Activated CD8-positive, alpha-beta memory T cell treated with anti-CD3 and anti-CD28 coated beads for 1 hour (primary cell): ENCODE data around the gene C1QL2.
A peak's percentile ranks its signal among the peaks of the same experiment; 100 is the strongest.

Experiments
- DNase-seq, 2 donors: peaks; one replicate each; pipeline ENCODE4 v3.0.0-alpha.2; 2020; ENCODE audit warnings: low read depth in 1 of 2; ENCODE audit errors: extremely low read depth in 1 of 2

Gene C1QL2

DNA sequence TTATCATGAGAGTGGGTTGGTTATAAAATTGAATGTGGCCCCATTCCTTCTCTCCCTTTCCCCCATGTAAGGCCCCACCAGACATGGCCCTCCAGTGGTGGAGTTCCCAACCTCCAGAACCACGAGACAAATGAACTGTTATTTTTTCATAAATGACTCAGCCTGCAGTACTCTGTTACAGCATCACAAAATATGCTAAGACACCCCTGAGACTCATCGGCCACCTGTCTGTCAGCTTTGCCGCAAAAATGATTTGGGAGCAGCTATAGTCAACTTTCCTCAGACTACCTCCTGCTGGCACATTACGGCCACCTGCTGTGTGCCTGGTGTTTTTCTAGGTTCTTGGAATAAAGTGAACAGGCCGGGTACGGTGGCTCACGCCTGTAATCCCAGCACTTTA, 21.4 kb upstream of the C1QL2 start:
- DNase-seq, result no peak

GRCh38 chr2:119179202-119179601, 20.7 kb upstream of the C1QL2 start:
- no peak for DNase-seq

DNA sequence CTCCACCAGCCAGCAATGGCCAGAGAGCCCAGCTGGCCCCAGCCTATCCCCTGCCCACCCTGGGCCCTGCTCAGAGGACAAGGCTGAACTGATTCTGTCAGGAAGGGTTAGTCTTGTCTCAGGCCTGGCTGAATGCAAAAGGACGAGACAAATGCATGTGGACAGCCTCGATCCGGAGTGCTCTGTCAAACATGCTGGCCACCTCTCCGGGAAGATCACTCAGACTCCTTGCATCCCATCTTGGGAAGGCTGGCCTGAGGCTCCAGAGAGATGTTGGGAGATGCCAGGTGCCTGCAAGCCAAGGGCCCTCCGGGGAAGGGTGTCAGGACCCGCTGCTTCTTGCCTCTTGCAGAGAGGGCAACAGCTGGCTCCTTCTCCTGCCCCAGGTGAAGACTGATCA, 20.2 kb upstream of the C1QL2 start:
- no peak for DNase-seq

- no peak for DNase-seq
These were observed 19.3 kb upstream of the C1QL2 start for GRCh38 chr2:119177838-119178190.

DNA sequence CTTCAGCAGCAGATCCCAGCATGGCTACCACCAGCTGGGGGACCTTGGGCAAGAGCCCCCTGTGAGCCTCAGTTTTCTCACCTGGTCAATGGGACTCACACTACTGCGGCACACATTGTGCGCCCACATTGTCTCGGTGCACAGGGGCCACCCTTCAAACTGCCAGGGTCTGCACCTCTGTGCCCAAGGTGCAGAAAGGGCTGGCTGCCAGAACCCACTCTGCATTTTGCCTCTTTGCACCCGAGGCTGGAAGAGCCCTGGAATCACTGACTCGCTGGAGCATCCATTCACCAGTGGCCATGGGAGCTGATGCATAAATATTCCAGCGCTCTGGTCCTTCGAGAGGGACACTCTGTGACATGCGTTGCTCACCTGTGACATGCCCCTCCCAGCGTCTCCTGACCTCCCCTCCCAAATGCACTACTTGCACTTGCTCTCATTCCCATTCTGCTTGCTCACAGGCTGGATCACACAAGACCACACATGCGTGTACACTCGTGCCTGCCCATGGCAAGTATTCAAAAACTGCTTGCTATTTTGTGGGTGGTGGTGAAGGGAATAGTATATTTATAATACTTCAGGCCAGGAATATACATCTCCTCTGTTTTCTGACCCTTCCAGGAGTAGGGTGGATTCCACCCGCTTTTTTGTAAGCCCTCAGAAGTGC, 18.8 kb upstream of the C1QL2 start:
- no peak for DNase-seq

DNA sequence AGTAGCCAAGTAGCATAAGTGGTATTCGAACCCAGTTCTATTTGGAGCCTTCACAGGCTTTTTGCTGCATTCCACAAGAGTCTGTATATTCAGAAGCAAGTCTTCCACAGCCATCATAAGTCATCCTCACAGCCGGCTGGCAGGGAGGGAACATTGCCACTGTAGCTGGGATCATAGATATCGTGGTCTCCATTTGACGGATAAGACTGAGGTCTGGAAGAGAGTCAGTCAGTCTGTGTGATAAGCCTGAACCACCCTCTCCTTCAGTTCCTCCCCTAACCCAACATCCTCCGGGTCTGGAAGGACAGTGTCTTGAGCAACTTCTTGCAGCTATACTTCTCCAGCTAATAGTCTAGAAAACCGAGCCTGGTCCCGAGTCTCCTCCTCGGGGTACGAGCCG, 17.0 kb upstream of the C1QL2 start:
- no peak for DNase-seq

DNA sequence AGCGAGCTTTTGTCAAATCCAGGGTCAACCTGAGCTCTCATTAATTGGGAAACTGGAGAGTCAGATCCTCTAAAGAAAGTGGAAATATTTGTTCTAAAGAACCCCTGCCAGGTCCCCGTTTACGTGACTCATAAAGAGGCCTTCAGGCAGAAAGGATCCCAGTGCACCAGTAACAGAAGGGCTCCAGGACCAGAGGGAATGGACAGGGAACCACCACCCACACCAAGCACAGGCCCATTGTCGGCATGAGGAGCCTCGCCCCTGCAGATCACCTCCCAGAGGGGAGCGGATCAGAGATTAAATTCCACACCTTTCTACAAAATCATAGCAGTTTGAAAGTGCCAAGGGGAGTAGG, 16.4 kb upstream of the C1QL2 start:
- DNase-seq, result no peak

DNA sequence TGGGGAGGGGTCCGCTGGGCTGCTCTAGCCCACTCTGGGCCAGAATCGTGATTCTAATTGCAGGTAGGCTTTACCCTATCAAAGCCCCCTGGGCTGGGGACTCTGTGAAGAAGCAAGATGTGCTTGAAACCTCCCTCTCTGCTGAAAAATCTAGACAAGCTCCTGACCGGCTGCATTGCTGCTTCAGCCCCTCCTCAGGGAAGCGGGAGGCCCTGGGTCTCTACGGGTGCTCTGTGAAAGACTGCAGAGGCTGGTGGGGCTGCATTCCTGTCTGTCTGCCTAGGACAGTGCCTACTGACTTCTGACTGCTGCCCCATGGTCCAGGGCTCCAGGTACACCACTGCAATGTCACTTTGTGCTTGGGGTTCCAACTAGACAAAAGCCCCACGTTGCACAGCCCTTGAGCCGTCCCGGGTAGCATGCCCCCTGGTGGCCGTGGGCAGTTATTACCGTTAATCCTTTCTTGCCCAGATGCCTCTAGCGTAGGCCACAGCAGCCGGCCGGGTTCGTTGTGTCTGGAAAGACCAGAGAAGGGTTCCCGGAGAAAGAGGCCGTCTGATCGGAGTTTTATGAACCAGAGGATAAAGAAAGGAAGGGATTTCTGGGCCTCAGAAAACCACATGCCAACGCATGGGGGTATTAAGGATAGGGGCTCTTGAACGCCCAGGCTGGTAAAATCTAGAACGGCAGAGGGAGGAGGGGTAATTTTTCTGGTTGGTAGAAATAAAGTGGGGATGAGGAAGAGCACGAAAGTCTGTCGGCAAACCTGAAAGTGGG, 15.9 kb upstream of the C1QL2 start:
- peak in 1 of 2 donors; percentile 34 for DNase-seq

DNA sequence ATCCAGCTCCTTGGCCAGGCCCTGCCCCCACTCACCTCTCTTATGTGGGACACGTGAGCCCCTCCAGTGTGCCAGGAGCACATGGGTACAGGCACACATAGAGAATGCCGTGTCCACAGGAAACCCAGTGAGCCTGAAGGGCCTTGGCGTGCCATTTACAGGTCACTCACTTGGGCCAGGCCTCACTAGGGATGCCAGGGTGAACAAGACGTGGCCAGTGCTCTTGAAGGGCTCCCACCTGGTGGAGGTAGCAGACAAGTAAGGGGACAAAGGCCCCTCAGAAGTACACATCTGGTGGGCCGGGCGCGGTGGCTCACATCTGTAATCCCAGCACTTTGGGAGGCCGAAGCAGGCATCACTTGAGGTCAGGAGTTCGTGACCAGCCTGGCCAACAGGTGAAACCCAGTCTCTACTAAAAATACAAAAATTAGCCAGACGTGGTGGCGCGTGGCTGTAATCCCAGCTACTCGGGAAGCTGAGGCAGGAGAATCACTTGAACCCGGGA, 15.1 kb upstream of the C1QL2 start:
- no peak for DNase-seq

GRCh38 chr2:119170504-119170903, 12.0 kb upstream of the C1QL2 start:
- DNase-seq, result no peak

- no peak for DNase-seq
These were observed 11.2 kb upstream of the C1QL2 start for GRCh38 chr2:119169717-119170116.

GRCh38 chr2:119160361-119160990, 1.9 kb upstream of the C1QL2 start:
- DNase-seq, result no peak

DNA sequence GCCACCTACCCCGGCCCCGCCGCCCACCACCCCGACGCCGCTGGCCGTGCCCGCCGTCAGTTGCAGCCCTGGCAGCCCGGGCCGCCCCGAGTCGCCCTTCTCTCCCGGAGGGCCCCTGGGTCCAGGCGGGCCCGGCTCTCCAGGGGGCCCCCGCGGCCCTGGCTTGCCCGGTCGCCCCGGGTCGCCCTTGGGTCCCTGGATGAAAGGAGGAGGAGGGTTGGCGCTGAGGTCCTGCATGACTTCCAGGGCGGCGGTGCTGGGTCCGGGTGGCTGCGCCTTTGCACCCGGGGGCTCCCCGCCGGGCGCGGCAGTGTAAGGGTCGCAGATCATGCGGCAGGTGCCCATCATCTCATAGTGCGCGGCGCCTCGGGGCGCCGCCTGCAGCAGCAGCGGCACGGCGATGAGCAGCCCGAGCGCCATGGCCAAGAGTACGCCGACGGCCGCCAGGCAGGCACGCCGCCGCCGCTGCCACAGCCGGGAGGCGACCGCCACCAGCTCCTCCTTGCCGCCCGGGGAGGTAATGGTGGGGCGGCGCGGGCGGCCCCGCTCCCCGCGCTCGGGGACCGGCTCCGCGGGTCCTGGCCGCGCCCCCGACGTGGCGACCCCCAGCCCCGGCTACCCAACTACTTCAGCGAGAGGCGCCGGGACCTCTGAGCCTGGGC, 570 bp downstream of the C1QL2 start:
- DNase-seq, result no peak

GRCh38 chr2:119156891-119157773, 1.4 kb downstream of the C1QL2 start:
- DNase-seq, result no peak

GRCh38 chr2:119156105-119156890, 2.3 kb downstream of the C1QL2 start:
- no peak for DNase-seq

GRCh38 chr2:119155633-119156032, 2.9 kb downstream of the C1QL2 start:
- DNase-seq, result no peak

DNA sequence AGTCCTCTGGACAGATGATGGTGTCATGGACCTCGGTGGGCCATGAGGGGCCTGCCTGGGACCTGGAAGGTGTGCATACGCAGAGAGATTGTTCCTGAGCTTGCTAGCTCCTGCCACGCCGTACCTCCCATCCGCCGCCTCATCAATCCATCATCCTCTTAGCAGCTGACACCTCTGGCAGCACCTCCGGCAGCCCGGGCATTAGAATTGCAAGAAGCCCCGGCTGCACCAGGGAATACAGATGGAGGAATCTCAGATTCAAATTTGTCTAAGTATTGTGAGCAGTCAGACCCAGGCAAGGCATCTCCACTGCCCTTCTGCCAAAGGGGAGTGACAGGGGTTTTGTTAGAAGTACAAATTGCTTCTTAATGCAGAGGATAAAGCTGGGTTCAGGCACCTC, 4.5 kb downstream of the C1QL2 start:
- no peak for DNase-seq

GRCh38 chr2:119149611-119150010, 8.9 kb downstream of the C1QL2 start:
- DNase-seq, result no peak

- DNase-seq, result no peak
These were observed 10.5 kb downstream of the C1QL2 start for GRCh38 chr2:119147776-119148715.
